SHP77 (cell line): ENCODE data around the gene CACNG3.
"Not testable (repeated sequence)": the region's sequence is repeated elsewhere in the genome, so short reads cannot be mapped to it uniquely, and the experiment has no call there.

Experiments
- DNase-seq, 2 experiments: peaks; one replicate each; lab custom pipeline; 2025; lab: John Stamatoyannopoulos, UW

The CACNG3 gene

DNA sequence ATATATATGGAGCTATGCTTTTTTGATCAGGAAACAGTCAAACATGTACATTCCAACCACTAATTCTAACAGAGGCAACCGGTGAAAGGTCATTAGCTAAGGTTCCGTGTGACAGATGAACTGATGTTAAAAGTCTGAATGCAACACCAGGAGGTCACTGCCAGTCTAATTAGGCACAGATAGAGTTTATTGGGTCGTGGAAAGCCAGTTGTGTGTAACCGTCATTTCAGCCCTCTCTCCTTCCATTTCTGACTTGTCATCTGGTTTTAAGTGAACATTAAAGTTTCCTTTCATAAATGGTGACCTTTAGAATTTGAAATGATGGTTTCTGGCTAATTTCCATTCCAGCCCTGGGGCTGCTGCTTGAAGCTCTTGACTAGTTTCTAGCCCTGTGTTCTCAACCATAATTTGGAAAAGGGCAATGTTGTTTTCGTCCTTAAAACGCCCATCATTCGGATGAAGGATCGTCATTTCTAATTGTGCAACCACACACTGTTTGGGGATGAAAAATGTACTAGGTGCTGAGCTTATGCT lies 23.9 kb downstream of the CACNG3 start:
- no peak for DNase-seq

DNA sequence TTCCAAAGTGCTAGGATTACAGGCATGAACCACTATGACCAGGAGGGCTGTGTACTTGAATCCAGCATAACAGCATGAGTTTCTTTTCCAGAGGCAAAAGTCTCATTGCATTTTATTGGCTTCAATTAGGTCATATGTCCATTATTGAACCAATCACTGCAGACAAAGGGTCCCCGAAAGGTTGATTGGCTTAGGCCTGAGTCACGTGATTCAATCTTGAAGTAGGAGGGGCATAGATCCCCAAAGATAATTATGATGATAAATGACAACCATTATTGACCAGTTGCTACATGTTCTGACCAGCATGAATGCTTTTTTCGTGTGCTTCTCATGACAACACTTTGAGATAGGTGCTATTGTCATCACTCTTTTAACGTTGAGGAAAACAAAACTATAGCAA lies 25.3 kb downstream of the CACNG3 start:
- DNase-seq = no peak

DNA sequence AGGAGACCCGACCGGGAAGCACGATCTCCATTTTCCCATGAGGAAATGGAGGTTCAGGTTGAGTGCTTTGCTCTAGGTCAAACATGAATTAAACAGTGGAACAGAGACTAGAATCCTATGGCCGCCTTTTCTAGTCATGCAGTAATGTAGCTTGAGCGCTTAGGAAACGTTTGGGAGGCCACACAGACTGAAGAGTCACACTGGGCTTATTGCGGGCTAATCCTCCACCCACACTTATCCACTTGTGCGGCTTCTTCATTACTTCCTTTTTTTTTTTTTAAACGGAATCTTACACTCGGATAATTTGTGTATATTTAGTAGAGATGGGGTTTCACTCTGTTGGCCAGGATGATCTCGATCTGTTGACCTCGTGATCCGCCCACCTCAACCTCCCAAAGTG lies 26.0 kb downstream of the CACNG3 start:
- no peak for DNase-seq

DNA sequence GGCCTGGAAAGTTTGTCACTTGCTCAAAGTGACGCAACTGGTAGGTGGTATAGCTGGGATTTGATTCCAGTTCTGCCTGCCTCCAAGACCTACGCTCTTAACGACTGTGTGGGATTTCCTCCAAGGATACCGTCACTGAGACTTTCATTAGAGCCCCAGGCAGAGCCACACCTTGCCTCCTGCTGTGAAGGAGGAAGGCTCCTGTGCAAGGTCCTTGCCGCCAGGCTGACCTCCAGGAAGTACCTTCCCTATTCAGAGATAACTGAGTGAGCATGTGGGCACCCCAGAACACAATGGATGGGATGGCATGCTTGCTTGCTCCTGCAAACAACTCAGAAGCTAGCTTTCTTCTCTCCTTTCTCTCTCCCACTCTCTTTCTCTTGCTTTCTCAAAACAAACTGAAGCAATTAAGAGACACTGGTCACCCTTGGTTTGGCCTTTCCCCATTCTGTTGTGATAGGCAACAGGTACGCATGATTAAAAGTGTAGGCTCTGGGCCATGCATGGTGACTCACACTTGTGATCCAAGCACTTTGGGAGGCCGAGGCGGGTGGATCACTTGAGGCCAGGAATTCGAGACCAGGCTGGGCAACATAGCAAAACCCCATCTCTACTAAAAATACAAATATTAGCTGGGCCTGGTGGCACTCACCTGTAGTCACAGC lies 30.7 kb downstream of the CACNG3 start:
- no peak for DNase-seq

DNA sequence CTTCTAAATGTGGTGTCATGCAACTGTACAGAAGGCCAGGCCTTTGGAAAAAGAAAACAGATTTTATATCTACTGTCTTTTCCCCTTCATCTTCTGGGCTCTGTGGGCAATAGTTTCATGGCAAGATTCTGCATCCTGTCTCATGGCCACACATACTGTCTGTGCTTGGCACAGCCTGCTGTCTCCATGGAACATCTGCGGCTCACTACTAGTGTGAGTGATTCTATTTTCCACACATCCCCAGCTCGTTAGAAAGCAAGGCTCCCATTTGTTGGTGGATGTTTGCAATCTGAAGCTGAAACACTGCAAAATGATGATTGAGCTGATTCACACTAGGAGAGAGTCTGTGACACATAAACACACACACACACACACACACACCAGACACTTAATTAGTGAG lies 32.4 kb downstream of the CACNG3 start:
- DNase-seq = no peak

DNA sequence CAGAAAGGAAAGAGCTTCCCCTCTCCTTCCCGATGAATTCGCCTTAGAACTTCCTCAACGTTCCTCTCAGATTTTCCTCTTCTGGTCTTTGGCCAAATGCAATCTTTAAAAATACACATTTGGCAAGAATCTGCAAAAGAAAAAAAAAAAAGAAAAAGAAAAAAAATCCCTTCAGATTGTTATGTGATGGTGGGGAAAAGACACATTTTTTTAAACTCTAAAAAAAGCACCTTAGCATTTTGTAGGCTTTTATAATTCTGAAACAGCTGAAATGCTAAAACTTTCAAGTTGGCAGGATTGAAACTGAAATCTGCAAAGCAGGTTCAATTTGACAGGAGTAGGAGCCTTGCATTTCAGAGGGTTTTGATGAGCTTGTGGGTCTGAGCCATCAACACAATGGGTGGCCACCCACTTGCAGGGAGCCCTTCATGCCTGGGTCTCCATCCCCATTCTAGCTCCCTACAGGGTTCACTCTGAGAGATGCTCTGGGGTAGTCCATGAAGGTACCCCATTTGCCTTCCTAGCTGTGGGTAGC lies 33.1 kb downstream of the CACNG3 start:
- DNase-seq = no peak

DNA sequence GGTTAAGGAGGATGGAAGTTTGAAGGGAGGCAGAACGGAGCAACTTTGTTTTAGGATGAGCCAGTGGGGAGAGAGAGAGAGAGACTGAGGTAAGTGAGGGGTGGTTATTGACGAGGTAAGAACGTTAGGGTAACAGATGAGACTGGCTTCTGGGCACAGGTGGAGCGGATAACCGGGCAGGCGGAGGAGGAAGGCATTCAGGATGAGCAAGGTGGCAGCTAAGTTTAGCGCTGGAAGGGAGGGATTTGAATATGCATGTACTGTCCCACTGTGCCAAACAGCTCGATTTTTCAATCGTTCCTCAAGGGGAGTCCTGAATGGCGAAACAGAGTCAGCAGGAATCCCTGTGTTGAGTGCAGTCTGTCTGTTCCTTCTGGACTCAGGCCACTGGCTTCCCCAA lies 35.8 kb downstream of the CACNG3 start:
- DNase-seq = no peak

DNA sequence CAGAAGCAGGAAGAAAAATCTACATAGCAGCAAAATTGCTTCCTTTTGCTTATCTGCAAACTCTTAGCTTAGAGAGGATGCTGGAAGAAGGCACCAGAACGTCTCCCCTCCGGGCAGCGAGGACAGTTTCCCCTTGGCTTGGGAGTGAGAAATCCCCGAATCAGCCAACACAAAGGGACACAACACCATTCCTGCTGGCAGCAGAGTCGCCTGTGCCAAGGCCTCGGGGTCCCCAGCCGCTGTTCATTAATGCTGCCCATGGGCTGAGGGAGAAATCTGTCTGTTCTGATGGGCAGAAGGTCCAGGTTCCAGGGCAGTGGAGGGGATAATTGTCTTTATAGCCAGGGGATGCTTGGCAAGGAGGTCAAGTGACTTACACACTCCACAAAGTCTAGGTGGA lies 38.0 kb downstream of the CACNG3 start:
- DNase-seq = no peak

DNA sequence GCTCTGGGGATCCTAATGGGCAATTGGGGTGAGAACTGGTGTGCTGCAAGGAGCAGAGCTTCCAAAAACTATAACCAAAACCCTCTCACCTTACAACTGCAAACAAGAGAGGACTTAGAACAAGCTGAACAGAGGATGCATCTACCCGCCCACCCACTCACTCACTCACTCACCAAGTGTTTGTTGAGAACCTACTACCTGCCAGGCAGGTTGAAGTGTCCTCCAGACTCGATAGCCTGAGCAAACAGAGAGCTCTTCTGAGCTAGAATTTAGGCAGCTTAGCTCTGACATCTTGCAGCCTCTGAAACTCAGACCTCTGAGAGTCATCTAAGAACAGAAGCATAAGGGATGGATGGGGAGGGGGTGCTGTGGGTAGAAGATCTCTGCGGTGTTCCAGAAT lies 41.2 kb downstream of the CACNG3 start:
- no peak for DNase-seq

DNA sequence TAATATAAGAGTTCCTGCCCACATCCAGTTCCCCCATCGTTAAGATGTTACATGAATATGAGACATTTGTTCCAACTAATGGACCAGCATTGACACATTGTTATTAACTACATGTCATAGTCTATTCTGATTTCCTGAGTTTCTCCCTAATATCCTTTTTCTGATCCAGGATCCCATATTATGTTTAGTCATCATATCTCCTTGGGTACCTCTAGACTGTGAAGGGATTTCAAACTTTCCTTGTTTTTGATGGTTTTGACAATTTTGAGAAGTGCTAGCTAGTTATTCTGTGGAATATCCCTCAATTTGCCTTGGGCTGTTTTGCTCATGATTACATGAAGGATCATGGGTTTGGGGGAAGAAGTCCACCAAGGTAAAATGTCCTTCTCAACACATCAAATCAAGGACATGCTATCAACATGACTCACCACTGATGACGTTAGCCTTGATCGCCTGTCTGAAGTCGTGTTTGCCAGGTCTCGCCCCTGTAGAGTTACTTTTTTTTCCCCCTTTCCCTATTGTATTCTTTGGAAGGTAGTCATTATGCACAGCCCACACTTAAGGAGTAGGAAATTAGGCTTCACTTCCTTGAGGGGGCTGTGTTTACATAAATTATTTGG lies 42.5 kb downstream of the CACNG3 start:
- DNase-seq = no peak

DNA sequence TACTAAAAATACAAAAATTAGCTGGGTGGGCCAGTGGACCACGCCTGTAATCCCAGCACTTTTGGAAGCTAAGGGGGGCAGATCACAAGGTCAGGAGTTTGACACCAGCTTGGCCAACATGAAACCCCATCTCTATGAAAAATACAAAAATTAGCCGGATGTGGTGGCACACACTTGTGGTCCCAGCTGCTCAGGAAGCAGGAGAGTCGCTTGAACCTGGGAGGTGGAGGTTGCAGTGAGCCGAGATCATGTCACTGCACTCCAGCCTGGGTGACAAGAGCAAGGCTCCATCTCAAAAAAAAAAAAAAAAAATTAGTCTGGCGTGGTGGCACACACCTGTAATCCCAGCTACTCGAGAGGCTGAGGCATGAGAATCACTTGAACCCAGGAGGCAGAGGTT lies 44.6 kb downstream of the CACNG3 start:
- not testable (repeated sequence) for DNase-seq

DNA sequence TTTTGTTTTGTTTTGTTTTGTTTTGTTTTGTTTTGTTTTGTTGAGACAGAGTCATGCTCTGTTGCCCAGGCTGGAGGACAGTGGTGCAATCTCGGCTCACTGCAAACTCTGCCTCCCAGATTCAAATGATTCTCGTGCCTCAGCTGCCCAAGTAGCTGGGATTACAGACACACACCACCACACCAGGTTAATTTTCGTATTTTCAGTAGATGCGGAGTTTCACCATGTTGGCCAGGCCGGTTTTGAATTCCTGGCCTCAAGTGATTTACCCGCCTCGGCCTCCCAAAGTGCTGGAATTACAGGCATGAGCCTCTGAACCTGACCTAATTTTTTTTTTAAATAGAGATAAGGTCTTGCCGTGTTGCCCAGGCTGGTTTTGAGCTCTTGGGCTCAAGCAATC lies 46.5 kb downstream of the CACNG3 start:
- no peak for DNase-seq

DNA sequence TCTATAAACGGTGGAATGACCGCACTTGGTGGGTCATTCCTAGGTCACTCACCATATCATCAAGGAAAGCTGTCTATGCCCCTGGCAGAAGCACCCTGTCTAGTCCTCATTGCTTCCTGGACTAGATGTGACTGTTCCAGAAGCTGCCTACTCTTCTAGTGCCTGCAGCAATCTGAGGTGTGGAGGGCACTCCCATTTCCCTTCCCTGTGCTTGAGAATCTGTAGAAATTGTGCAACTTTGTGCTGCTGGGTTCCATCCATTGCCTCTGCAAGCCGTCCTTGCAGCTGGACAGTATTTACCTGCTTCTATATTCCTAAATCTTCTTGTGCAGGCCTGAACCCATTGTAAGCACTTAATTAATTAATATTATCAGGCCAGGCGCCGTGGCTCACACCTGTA lies 52.1 kb downstream of the CACNG3 start:
- no peak for DNase-seq

DNA sequence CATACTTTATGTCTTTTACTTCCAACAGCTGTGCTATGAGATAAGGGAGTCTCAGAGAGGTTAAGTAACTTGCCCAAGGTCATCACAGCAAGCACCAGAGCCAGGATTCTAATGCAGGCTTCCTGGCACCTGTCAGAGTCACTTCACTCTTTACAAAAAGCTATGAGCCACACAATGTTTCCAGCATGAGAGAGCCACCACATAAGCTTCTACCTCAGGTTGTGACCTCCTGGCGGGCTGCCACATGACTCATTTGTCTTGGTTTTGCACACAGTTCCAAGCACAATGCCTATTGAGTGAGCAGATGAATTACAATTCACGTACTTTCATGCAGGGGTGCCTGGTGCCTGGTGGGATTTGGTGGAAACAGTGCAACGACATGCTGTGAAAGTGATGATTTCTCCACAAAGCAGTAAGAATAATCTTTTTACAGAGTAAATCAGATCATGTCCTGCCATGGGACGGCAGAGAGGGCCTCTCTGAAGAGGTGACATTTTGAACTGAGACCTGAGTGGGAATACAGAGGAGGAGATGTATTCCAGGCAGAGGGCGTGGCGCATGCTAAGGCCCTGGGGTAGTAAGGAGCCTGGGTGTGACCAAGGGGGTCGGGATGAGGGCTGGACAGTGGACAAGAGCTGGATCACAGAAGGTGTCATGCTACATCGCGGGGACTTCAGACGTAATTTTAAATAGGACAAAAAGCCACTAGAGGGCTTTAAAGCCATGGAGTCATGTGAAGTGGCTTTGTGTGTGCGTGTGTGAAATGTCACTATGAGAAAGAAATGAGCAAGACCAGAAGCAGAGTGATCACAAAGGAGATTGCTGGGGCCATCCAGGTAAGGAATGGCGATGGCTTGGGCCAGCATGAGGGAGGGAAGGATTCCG lies 53.4 kb downstream of the CACNG3 start:
- no peak for DNase-seq

DNA sequence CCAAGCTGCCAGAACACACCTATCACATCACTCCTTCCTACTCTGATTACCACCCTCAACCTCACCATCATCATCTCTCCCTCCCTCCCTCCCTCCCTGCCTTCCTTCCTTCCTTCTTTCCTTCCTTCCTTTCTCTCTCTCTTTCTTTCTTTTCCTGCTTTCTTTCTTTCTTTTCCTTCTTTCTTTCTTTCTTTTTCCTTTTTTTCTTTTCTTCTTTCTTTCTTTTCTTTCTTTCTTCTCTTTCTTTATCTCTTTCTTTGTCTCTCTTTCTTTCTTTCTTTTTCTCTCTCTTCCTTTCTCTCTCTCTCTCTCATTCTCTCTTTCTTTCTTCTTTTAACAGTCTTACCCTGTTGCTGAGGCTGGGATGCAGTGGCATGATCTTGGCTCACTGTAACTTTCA lies 59.2 kb downstream of the CACNG3 start:
- DNase-seq = no peak

DNA sequence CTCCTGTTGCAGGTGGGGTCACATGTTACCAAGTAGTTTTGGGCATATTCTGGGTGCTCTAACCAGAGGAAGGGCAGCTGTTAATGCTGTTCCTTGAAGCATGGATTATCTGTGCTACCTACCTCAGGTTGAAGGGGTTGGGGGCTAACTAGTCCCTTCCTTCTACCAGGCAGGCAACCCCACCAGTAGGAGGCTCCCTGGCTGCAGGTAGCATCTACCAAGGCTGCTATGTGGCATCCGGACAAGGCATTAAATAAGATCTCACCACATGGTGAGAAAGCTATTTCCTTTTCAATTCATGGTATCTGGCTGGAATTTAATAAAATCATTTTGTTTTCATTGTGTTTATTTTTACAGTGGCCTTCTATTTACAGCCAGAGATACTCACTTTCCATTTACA lies 62.5 kb downstream of the CACNG3 start:
- DNase-seq = no peak

DNA sequence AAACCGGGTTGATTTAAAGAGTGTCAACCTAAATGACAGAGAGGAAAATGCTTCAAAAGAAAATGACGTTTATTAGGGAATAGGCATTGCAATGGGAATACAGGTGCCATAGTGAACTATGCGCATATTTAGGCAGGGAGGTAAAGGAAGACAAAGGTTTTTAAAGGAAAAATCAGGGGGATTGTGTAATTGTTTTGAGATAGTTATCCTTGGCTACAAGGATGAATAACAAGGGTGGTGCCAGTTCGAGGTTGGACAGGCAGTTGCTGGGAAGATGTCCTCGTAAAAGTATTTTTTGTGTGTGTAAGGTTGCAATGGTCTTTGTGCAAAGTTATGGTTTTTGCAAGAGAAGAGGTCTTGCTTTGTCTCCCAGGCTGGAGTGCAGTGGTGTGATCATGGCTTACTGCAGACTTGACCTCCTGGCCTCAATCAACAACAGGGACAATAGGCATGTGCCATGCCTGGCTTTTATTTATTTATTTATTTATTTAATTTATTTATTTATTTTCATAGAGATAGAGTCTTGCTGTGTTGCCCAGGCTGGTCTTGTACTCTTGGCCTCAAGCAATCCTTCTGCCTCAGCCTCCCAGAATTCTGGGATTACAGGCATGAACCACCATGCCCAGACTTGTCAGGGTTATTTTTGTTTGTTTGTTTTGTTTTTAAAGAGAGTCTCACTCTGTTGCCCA lies 63.1 kb downstream of the CACNG3 start:
- no peak for DNase-seq

DNA sequence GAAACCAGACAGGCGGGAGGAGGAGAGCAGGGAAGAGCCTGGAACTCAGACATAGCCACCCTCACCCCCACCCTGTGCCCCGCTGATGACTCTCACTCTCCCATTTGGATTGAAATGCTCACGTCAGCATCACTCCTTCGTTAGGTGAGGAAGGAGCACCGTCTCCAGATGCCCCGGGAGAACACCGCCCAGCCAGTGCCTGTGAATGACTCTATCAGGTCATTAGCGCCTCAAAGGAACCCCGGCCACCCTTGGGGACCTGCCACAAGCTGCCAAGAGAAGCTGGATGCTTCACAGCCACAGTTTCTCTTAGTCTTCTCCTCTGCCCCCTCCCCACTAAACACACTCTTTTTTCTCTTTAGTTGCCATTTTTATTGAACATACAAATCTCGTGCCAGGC lies 66.0 kb downstream of the CACNG3 start:
- no peak for DNase-seq

DNA sequence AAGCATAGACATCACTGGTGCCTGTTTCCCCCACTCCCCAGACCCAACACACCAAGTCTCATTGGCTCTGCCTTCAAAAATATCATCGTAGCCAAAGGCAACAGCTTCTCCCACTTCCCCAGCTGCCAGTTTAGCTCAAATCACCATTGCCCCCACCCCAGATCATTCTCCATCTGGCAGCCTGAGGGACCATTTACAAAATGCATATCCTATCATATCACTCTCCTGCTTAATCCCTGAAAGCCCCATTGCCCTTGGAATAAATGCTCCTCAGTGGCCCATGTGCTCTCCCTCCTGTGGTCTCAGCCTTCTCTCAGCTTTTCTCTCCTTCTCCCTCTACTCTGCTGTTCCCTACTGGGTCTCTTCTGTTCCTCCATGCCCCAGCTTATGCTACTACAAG lies 68.3 kb downstream of the CACNG3 start:
- no peak for DNase-seq

DNA sequence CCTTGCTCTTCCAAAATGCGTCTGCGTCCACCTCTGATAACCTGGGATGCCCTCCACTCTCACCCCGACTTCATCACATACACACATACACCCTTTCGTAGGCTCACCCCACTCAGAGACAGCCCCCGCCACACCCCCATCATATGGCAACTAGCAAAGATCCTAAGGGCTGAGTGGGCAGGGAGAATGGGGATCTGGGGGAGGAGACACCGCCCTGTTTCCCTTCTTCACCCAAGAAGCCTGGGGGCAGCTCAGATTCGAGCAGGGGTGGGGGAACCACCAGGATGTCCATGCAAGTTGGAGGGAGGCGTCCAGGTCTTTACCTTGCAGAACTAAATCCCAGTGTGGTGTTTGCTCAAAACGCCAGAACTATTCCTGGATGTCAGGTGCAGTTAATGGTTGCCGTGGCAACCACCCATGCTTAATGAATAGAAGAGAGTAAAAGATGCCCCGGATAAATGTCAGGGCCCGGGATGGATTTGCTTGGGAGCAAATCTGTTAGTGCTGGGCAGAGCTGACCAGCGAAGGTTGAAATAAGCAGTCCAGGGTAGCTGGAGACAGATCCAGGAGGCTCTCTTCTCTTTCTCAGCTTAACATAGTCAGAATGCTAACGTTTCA lies 72.8 kb downstream of the CACNG3 start:
- no peak for DNase-seq

DNA sequence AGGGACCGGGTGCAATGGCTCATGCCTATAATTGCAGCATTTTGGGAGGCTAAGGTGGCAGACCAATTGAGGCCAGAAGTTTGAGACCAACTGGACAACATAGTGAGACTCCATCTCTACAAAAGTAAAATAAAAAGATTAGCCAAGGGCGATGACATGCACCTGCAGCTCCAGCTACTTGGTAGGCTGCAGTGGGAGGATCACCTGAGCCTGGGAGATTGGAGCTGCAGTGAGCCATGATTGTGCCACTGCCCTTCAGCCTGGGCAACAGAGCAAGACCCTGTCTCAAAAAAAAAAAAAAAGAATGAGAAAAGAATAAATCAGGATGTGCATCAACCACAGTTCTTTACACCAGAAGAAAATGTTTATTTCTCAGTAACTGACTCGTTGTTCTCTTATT lies 76.0 kb downstream of the CACNG3 start:
- no peak for DNase-seq
